GM21515 (cell line): ENCODE measurements around the gene NOP16.

Experiments
- ATAC-seq: cut with Tn5 transposase; IDR thresholded peaks from one replicate; pipeline ENCODE4 v1.9.1; 2021; ENCODE audit not compliant: unreplicated experiment

The NOP16 gene

DNA sequence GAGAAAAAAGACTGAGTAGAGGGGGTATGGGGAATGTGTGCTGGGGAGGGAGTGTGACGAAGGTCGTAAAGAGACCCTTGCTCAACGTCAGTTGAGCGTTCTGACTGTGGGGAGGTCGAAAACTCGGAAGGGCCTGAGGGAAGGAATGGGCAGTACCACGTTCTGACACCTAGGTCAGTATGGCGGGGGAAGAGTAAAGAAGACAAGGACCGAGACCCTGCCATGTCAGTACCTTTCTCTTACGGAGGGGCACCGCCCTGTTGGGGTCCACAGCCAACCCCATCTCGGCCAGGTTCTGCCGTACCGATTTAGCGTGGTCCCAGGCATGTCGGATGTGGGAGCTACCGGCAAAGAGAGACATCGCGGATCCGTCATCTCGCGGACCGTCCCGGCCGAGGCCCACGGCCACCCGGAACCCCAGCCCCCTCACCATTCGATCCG, 375 bp downstream of the NOP16 start:
- no peak for ATAC-seq

DNA sequence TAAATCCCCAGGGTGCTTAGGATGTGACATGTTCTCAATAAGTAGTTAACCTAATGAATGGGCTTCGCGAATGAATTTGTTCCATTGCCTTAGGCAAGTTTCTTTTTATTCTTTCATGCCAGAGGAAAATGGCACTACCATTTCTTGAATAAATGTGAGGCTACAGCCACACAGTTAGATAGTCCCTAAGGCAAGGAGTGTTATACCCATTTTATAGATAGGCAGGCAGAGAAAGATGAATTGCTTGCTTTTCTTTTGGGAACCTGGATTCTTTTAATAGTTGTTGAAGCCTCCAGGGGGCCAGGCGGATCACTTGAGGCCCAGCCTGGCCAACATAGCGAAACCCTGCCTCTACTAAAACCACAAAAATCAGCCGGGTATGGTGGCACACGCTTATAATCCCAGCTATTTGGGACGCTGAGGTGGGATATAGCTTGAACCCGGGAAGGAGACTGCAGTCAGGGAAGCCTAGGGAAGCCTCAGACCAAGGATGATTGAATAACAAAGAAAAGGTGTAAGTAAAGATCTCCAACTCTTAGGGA, 943 bp downstream of the NOP16 start:
- ATAC-seq = no peak

- no peak for ATAC-seq
Observed at GRCh38 chr5:176386491-176386890, 1.9 kb downstream of the NOP16 start.

DNA sequence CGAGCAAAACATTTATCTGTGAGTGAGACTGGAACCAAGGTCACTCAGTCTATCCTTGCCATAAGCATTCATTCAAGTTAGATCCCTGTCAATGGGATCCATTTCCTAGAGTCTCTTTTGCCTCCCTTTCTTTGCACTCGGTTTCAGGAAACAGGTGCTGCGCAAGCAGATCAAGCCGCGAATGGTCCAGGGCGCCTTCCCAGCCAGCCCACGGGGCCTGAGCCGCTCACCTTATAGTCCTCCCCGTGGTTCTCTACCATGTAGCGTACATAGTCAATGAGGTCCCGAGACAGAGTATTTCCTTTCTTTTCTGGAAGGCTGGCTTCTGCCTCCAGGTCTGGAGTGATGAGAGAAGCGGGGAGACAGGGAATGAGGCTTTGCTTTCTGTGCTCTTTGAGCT, 3.4 kb downstream of the NOP16 start:
- ATAC-seq = no peak

DNA sequence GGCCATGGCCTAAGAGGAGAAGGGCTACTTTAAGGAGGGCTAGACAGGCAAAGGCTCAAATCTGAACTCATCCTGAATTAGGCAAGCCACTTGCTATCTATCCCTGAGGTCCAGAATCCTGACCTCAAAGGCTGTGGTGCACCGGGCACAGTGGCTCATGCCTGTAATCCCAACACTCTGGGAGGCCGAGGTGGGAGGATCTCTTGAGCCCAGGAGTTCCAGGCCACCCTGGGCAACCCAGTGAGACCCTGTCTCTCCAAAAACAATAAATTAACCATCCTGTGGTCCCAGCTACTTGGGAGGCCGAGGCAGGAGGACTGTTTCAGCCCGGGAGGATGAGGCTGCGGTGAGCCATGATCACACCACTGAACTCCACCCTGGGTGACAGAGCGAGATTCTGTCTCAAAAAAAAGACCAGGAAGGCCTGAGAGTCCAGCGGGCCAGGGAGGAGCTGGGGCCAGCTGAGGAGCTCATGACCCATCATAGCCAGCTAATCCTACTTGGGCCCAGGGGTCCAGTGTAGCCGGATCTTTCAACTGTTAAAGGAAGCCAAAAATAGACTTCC, 4.0 kb downstream of the NOP16 start:
- no peak for ATAC-seq

- ATAC-seq = no peak
Observed at GRCh38 chr5:176383961-176384360, 4.4 kb downstream of the NOP16 start.

DNA sequence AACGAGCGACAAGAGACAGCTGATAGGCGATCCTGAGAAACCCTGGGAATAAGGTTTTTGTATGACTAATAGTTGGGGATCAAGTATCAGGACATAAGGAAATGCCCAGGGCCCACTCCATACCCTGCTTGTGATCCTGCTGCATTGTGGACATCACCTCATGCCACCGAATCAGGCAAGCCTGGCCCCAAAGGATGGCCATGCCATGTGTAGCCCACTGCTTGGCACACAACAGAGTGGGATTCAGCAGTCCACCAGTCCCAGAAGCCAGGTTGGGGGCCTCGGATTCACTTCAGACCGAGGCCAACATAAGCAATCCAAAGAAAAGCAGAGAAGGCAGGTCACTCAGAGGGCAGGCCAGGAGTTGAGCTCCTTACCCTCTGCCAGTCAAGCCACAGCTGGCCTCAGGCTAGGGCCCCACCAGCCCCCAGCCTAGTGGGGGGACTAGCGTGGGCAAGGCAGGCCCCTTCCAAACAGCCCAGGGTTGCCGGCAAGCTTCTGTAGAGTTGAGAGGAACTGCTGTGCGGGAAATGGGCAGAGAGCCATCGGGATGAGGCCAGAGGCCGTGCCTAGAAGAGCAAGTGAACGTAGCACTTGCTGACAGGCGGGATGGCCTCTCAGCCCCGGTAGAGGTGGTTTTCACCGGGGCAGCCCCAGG, 5.0 kb downstream of the NOP16 start:
- no peak for ATAC-seq

DNA sequence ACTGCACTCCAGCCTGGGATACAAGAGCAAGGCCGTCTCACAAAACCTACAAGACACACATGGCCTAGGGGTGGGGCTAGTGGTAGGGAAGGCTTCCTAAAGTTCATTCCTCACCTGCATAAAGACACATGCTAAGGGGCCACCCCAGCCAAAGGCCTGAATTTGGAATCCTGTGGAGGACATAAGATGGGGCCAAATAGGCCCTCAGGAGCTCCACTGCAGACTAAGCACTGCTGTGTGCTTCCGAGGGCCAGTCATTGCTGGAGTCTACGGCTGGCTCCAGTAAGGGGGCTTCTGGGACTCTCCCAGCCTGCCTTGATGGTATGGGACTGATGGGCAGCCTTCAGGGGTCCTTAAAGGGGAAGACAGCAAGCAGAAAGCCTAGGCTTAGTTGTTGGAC, 5.7 kb downstream of the NOP16 start:
- ATAC-seq = no peak

GRCh38 chr5:176381979-176382378, 6.4 kb downstream of the NOP16 start:
- ATAC-seq = no peak

DNA sequence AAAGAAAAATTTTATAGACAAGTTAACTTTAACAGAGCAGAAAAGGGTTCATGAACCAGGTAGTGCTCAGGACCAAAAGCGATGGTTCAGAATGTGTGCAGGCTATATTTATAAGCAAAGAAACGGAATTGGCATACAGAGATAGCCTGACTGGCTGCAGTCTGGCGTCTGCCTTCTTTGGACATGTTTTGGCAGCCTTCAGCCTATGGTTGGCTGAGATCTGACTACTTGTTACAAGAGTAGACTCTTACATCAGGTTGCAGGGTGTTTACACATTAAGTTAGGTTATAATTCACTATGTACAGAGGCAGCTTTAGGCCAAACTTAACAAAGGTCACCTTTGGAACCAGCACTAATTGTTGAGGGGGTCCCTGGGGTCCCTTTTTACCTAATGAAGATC, 7.0 kb downstream of the NOP16 start:
- no peak for ATAC-seq

DNA sequence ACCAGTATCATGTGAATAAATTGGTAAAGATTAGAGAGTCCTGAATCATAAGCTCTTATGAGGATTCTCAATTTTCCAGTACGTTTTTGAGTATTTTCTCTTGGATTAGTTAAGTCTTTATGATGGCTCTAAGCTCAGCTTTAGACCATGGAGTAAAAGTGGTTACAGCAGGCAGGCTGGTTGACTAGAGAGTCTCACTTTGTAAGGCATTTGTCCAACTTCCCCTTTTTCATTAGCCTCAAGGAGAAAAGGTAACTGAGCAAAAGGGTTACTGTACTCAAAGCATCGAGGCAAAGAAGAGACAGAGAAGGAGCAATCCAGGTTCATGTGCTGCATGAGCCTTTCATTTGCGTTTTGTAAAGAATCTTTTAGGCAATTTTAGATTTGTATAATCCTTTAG, 8.5 kb downstream of the NOP16 start:
- ATAC-seq = no peak

DNA sequence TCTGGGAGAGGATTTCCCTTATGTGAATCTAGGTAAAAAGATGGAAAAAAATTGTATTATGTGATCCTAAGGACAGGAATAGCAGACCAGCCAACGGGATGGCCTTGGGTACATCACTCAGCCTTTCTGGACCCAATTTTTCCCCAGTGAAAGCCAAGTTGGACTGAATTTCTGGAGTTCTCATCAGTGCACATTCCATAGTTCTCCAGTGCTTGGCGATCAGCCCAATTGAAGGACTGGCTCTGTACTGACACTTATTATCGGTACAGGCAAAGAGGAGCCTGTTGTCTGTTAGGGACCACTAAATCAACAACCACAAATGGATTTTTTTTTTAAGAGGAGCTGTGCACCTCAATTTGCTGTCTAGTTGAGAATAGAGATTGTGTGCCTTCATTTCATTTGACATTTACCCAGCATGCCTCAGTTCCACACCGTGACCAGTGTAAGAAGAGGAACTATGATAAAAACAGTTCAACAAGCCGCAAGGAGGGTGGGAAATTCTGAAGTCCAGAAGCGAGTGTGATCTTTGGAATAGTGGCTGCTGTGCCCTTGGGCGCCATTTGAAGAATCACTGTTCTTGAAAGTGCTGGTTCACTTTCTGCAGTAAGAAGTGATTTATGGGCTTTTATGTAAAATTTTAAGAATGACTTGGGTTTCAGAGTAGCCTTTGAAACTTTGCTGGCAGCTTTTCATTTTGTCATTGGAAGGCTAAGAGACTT, 15.1 kb downstream of the NOP16 start:
- ATAC-seq = no peak

DNA sequence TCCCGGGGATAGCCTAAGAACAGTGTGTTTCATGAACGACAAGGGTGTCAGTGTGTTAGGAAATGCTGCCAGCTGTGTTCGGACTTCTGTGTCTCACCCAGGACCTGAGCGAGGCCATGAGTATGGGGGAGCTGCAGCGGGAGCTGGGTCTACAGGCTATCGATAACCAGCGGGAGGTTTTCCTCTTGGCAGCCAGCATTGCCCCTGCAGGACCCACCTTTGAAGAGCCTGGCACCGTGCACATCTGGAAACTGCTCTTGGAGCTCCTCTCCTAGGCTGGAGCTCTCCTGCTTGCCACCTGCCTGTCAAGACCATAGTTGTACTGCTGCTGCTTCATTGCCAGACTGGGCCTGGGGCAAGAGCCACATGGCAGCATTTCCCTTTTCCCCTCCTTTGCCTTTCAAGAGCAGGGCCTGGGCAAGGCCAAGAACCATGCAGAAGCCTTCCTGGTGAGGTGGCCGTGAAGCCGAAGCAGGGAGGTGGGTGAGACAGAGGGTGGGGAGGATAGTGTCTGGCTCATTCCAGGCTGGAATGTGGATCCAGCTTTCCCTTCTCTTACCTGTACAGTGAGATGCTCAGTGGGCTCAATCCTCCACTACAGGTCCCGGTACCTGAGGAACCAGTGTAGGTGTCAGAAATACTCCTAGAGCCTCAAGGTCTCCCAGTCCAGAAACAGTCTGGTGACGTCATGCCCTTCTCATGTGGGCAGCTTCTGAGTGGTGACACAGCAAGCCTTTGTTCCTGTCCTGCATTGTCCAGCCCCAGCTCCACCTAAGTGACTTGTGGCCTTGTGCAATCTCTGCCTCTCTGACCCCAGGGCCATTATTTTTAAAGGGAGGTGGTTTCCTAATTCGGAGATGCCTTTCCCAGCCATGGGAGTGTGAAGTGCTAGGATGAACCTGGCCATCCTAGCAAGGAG, 16.5 kb downstream of the NOP16 start:
- ATAC-seq = no peak

DNA sequence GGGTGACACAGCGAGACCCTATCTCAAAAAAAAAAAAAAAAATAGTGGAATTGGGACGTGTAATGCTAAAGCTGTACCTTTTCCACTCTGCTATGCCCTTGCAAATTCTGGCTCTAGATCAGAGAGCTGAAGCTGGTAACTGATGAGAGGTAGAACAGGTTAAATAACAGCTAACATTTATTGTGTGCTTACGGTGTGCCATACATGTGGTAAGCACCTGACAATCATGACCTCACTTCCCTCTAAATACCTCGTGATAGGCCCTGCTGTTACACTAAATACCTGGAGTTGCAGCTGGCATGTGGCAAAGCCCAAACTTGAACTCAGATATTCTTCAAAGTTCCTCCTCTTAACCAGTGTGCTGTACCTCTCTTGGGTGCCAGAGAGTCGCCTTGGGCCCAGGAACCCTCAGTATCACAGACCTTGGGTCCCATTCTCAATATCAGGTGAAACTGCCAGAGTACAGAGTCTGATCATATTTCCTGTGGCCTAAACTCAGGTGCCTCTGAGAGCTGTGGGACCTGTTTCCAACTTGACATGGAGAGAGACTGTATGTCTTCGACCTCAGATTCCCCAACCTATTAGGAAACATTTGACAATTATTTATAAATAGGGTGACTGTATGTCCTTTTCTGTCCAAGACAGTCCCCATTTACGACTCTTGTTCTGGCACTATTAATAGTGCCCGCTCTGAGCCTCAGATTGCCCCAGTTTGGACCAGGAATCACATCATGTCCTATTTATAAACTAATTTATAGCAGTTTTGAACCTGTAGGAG, 18.3 kb downstream of the NOP16 start:
- ATAC-seq = no peak

- no peak for ATAC-seq
Observed at GRCh38 chr5:176368726-176369125, 19.7 kb downstream of the NOP16 start.

DNA sequence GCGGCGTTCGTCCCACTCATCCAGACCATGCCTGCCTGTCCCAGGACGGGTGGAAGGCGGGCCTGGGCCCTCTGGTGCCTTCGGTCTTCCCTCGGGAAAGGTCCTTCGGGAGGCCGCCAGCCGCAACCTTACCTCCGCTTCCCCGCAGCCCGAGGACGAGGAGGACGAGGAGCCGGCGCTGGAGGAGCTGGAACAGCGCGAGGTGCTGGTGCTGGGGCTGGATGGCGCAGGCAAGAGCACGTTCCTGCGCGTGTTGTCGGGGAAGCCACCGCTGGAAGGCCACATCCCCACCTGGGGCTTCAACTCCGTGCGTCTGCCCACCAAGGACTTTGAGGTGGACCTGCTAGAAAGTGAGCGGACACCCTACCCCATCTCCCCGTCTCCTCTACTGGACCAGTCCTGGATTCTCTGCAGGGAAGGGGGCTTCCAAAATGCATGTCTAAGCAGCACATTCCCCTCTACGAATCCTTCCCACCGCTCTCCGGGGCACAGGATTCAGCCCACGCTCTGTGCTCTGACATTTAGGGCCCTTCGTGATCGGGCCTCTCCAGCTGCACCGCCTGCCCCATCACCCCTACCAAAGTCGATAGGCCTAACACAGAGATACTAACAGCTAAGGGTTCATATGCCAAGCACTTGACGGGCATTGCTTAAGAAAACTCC, 22.0 kb downstream of the NOP16 start:
- no peak for ATAC-seq

GRCh38 chr5:176365351-176366231, 22.8 kb downstream of the NOP16 start, which contains the start of gene ARL10:
Gene ARL10 (plus strand): TSS chr5:176365487. CDS start chr5:176365564, 77 bp downstream.
- ATAC-seq = peak; percentile 36

GRCh38 chr5:176364765-176365350, 23.5 kb downstream of the NOP16 start:
- ATAC-seq = no peak

- ATAC-seq = peak; percentile 15
Observed at GRCh38 chr5:176362233-176362490, 26.2 kb downstream of the NOP16 start.
